Daoy (cell line): Measurements from ENCODE around the gene WEE1. TPM values are rescaled to one million over a fixed set of nuclear protein-coding genes. Genes with fewer than 3 reads are reported as not detected.

Experiments used
- DNase-seq: peaks from one replicate; pipeline ENCODE4 v3.0.0-alpha.2; 2015; ENCODE audit warnings: low read depth
- total RNA-seq: library from RNA; depleted of rRNA; stranded (reverse); fragments of >200 nt; shearing (Covaris generic); gene quantifications from 2 replicates; pipeline ENCODE4 v1.2.3, GENCODE V29; 2014

WEE1 gene
- total RNA-seq, 1 experiment from 2014 or later = 69.1 TPM

DNA sequence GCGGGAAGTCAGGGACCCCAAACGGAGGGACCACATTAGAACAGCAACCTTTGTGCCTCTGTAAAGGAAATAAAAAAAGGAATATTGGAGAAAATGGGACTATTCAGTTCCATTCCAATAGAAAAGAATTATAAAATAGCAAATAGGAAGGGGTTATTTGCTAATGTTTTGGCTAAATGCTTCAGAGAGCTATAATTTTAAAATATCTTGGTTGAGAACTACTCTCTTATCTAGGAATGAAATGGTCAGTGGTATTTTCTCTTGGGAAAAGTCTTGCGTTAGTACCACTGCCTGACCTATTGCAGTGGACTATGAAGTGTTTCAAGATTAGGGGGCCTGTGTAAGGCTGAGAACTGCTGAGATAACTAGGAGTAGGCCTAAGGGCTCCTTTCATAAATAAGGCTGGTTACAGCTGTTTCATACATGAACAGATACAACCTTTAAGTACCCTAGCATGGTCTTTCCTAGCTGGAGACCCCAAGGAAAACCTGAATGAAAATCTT, 6.9 kb upstream of the WEE1 start:
- DNase-seq = peak; percentile 41

- DNase-seq = no peak
Observed at GRCh38 chr11:9567401-9567800, 6.1 kb upstream of the WEE1 start.

- DNase-seq = no peak
Observed at GRCh38 chr11:9568161-9568853, 5.2 kb upstream of the WEE1 start.

DNA sequence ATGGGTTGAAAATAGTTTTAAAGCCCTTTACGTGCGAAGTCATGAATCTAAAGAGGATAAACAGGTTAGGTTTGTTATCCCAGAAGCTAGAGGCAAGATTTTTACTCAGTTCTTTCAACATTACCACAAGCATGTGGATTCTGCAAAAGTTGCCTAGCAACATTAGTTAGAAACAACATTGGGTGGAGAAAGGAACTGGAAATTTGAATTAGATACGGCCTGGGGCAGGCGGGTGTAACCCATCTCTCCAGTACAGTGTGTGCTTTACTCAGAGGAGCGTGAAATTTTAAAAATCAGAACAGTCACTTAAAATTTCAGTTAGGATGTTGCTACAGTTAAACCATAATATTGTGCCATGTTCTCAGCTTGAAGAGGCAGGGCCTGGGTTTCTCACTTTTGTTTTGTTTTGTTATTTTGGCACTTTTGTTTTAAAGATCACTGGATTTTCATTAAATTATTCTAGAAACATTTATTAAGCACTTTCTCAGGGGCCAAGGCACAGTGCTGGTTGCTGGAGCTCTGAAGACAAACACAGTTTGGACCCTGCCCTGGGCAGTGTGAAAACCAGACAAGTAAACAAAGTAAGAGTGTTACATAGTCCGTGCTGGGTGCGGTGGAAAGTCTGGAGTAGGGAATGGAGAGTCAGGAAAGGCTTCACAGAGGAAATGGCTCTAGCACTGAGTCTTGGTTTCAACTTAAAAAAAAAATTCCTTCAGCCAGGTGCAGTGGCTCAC, 4.4 kb upstream of the WEE1 start:
- peak; percentile 84 for DNase-seq

DNA sequence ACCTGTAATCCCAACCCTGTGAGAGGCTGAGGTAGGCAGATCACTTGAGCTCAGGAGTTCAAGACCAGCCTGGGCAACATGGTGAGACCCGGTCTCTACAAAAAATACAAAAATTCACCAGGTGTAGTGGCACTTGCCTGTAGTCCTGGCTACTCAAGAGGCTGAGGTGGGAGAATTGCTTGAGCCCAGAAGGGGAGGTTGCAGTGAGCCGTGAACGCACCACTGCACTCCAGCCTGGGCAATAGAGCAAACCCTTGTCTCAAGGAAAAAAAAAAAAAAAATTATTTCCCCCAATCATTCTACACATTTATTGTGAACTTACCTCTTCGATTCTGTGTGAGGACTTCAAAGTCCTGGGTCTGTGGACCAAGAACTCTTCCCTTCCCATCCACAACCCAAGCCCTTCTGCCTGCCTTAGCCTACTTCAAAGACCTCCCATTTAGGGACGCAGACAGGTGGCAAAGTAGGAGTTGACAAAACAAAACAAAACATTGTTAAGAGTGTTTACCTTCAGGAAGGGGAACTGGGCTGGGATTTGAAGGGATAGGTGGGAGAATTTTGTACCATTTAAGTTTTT, 3.8 kb upstream of the WEE1 start:
- no peak for DNase-seq

DNA sequence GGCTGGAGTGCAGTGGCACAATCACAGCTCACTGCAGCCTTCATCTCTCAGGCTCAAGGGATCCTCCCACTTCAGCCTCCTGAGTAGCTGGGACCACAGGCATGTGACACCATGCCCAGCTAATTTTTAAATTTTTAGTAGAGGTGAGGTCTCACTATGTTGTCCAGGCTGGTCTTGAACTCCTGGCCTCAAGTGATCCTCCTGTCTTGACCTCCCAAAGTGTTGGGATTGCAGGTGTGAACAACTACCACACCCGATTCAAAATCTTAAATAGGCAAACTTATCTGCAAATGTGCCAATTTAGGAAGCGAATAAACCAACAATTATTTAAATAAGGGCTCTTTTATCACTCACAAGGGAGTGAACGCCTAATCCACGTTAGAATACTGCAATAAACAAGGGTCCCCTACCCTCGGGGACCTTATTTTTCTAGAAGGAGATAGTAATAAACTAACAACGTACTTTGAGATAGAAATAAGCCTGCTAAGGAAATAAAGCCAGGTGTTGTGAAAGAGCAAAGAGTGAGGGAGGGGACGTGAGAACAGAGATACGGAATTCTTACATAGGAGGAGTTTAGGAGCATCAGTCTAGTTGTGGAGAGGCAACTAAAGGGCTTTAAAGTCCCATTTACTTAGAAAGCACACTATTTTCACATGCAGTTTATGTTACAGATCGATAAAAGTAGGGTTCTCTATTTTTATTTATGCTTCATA, 3.0 kb upstream of the WEE1 start:
- DNase-seq = no peak

DNA sequence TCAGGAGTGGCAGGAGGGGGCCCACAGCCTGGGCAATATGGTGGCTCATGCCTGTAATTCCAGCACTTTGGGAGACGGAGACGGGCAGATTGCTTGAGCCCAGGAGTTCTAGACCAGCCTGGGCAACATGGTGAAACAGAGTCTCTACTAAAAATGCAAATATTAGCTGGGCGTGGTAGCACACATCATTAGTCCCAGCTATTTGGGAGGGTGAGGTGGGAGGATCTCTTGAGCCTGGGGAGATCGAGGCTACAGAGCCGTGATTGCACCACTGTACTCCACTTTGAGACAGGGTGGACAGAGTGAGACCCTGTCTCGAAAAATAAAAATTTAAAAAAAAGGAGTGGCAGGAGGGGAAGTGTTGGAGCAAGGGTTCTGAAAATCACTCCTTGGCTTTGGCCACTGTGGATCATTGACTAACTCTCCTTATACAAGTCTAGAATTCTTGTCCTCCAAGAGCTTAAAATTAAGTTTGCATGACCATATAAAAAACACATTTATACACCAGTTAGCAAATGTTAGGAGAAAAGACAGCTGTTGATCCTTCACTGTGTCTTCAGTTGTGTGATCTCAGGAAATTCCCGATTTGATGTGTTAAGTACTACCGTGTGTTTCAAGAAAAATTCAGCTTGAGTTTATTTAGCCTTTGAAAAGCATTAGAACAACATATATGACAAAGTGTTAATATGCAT, 2.3 kb upstream of the WEE1 start:
- no peak for DNase-seq

DNA sequence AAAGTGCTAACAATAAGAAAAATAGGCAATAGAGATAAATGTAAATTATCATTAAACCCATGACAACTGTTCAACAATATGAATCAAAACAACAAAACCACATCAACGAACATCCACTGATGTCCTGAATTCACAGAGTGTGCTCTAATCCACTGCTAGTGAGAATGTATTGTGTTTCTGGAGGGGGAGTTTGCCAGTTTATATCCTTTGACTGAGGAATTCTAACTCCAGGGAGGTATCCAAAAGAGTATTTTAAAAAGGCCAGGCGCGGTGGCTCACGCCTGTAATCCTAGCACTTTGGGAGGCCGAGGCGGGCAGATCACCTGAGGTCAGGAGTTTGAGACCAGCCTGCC, 1.7 kb upstream of the WEE1 start:
- DNase-seq = no peak

DNA sequence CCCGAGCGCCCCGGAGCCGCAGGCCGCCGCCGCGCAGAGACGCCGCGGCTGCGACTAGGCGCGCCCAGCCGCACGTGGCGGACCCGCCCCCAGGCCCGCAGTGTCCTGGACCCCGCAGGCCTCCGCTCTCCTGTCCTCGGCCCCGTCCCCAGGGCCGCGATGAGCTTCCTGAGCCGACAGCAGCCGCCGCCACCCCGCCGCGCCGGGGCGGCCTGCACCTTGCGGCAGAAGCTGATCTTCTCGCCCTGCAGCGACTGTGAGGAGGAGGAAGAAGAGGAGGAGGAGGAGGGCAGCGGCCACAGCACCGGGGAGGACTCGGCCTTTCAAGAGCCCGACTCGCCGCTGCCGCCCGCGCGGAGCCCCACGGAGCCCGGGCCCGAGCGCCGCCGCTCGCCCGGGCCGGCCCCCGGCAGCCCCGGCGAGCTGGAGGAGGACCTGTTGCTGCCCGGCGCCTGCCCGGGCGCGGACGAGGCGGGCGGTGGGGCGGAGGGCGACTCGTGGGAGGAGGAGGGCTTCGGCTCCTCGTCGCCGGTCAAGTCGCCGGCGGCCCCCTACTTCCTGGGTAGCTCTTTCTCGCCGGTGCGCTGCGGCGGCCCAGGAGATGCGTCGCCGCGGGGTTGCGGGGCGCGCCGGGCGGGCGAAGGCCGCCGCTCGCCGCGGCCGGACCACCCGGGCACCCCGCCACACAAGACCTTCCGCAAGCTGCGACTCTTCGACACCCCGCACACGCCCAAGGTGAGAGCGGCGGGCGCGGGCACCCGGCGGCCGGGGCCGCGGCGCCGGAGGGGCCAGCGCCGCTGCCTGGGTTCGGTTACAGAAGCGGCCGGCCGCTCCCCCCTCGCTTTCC, 528 bp downstream of the WEE1 start:
- DNase-seq = peak; percentile 26

DNA sequence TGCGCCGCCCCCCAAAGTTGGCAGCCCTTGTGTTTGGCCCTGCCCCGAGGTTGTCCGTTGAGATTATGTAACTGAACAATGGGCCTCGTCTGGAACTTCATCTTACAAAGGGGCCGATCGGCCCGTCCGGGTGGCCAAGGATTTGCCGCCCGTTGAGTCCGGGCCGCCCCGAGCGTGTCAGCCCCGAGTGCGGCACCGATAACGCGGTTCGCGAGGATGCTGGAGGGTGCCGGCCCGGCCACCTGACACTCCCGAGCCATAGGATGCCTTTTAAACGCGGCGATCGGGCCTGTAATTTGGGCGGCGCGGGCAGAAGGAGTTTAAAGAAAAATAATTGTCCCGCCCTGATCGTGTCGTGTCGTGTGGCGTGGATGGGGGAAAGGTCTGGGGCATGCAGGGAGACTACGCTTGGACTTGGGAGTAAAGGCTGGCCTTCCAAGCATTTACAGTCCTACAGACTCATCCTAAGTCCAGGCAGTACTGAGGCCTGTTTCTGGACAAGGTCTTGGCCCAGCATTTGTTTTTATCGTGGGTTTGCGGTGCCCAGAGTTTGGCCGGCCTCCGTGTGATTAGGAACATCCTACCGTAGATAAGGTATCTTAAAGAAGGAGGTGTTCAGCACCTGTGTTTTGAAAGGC, 1.3 kb downstream of the WEE1 start:
- peak; percentile 28 for DNase-seq

DNA sequence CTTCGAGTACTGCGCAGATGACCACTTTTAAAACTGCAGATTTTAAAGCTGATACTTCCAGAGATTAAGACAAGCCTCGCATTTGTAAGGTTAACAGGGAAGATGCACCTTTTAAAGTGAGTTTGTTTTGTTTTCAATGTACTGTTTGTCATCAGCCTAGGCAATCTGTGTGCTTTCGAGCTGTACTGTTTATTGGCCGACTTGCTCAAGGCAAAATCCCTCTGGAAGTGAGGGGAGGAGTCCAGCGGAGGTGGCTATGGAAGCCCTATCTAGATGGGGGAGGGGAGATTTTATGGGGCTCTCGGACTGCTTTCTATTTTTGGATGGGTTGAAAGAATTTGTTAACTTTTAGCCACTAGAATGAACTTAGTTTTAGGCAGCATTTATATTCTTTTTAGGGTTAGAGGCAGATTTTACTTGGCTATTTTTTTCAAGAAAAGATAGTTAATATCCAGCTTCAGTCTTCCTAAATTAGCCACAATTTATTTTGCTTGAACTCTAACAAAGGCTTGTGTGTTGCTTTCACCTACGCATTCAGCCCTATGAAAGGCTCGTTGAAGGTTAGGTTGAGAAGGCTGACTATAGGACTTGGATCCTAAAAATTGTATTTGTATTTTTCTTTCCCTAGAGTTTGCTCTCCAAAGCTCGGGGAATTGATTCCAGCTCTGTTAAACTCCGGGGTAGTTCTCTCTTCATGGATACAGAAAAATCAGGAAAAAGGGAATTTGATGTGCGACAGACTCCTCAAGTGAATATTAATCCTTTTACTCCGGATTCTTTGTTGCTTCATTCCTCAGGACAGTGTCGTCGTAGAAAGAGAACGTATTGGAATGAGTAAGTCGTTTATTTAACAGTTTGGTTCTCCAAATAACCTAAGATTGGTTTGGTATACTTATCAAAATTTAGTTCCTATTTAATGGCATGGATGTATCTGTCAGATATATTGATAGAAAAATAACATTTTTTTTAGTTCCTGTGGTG, 2.1 kb downstream of the WEE1 start:
- peak; percentile 76 for DNase-seq

- no peak for DNase-seq
Observed at GRCh38 chr11:9576701-9577381, 3.4 kb downstream of the WEE1 start.

DNA sequence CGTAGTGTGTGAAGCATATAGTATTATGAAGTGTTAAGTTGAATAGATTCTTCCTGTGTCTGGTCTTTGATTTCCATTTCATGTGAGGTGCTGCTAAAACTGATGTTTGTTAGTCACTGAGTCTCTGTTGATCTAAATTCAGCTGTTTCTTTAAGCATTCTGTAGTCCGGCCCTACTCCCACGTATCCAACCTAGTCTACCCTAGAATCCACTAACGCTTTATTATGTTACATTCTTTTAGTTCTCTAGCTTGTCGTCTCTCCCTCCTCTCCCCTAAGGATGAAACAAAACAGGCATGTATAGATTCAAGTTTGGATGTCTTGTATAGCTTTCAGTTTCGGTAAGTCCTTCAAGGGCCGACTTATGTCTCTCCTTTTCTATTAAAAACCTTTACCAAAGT, 4.1 kb downstream of the WEE1 start:
- DNase-seq = no peak

- no peak for DNase-seq
Observed at GRCh38 chr11:9580894-9581293, 7.4 kb downstream of the WEE1 start.

- no peak for DNase-seq
Observed at GRCh38 chr11:9581556-9582161, 8.2 kb downstream of the WEE1 start.

- DNase-seq = no peak
Observed at GRCh38 chr11:9590717-9591116, 17.2 kb downstream of the WEE1 start.

GRCh38 chr11:9594267-9595046, 21.0 kb downstream of the WEE1 start:
- no peak for DNase-seq
